ENCODE data around the gene GOLGA8S.
"Not testable (repeated sequence)": the region's sequence is repeated elsewhere in the genome, so short reads cannot be mapped to it uniquely, and the experiment has no call there.

GOLGA8S gene, protein sequence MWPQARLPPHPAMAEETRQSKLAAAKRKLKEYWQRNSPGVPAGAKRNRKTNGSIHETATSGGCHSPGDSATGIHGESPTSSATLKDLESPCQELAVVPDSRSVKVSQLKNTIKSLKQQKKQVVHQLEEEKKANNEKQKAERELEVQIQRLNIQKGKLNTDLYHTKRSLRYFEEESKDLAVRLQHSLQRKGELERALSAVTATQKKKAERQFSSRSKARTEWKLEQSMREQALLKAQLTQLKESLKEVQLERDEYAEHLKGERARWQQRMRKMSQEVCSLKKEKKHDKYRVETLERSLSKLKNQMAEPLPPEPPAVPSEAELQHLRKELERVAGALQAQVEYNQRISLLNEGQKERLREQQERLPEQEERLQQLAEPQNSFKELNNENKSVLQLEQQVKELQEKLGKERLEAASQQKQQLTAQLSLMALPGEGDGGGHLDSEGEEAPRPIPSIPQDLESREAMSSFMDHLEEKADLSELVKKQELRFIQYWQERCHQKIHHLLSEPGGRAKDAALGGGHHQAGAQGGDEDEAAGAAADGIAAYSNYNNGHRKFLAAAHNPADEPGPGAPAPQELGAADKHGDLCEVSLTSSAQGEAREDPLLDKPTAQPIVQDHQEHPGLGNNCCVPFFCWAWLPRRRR

GRCh38 chr15:23354448-23354847, at the start of gene GOLGA8S:
GOLGA8S (plus strand) TSS chr15:23354748; CDS start chr15:23354810, 62 bp downstream.
- not testable (repeated sequence) for DNase-seq (ENCODE audit: low read depth in 2 of 2)

DNA sequence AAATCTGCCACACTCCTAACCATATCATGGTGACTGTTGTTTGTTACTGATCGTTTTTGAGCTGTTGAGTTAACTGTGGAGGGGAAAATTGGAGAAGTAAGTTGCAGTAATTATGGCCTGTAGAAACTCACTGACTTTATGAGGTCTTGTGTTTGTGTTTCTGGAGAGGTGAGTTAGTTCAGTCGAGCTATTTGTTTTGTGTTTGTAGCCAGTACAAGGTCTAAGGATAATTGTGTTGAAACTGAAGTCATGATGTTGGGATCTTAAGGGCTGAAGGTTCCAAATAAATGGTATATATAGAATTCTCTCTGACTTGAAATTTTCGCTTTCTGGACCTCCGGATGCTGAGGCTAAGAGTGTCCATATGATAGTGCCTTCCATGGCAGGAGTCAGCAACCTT, 49.7 kb upstream of the GOLGA8S start:
- DNase-seq (ENCODE audit: low read depth in 2 of 2): not testable (repeated sequence)

DNA sequence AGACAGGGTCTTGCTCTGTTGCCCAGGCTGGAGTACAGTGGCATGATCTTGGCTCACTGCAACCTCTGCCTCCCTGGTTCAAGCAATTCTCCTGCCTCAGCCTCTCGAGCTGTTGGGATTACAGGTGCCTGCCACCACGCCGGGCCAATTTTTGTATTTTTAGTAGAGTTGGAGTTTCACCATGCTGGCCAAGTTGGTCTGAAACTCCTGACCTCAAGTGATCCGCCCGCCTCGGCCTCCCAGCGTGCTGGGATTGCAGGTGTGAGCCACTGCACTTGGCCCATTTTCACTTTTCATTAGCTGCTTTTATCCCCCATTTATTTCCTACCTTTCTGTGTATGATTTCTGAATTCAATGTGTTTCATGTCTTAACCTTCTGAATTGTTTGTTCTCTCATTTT, 48.6 kb upstream of the GOLGA8S start:
- DNase-seq (ENCODE audit: low read depth in 2 of 2): not testable (repeated sequence)

GRCh38 chr15:23311233-23311632, 43.3 kb upstream of the GOLGA8S start:
- DNase-seq (ENCODE audit: low read depth in 2 of 2): not testable (repeated sequence)

DNA sequence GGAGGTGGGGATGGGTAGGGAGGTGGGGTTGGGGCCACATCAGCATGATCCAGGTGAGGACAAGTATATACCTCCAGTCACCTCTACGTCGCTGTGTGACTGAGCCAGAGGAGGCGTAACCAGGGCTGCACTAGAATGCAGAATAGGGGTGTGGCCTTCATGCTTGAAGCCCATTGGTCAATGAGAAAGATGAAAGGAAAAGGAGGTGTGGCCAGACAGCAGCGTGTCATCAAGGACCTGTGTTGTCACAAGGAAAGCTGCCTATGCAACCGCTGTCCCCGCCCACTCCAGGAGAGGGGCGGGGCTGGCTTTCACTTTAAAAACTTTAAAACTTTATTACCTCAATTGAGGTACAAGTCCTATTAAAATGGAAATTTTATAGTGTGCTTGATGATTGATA, 20.5 kb upstream of the GOLGA8S start, which contains the start of gene GOLGA6L26:
Gene GOLGA6L26, minus strand, starts transcription at position 101 of the 400 bp plus-strand sequence. Its CDS starts 61 bp downstream, at position 40.
- DNase-seq (ENCODE audit: low read depth in 2 of 2): not testable (repeated sequence)

- DNase-seq (ENCODE audit: low read depth in 2 of 2): not testable (repeated sequence)
These were observed 8.1 kb downstream of the GOLGA8S start for GRCh38 chr15:23362622-23363021.

- DNase-seq (ENCODE audit: low read depth in 2 of 2): not testable (repeated sequence)
These were observed 9.7 kb downstream of the GOLGA8S start for GRCh38 chr15:23364261-23364660.

GRCh38 chr15:23370578-23370977, 16.0 kb downstream of the GOLGA8S start:
- DNase-seq (ENCODE audit: low read depth in 2 of 2): no peak

DNA sequence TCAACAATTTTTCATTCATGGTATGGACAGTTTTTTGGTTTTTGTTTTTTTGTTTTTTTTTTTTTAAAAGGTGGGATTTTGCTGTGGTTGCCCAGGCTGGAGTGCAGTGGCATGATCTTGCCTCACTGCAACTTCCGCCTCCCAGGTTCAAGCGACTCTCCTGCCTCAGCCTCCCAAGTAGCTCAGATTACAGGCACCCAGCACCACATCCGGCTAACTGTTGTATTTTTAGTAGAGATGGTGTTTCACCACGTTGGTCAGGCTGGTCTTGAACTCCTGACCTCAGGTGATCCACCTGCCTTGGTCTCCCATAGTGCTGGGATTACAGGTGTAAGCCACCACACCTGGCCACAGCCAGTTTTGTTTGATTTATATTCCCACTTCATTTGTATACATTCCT, 16.6 kb downstream of the GOLGA8S start:
- DNase-seq (ENCODE audit: low read depth in 2 of 2): not testable (repeated sequence)

DNA sequence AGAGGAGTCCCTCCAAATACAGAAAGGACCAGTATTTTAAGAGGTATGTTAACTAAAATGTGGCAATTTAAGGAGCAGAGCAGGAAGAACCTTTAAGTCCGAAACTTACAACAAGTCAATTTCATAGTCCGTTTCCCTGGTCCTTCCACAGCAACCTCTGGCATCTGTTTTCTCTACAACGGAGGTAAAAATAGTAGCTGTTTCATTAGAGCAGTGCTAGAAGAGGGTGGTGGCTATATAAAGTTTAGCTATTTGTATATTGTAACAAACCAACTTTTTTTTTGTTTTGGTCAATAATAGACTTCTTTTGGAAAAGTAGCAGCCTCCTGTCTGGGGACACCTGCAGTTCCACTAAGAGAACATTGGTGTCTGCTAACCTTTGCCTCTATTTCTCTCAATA, 17.3 kb downstream of the GOLGA8S start:
- not testable (repeated sequence) for DNase-seq (ENCODE audit: low read depth in 2 of 2)

- DNase-seq (ENCODE audit: low read depth in 2 of 2): no peak
These were observed 17.7 kb downstream of the GOLGA8S start for GRCh38 chr15:23372284-23372683.

DNA sequence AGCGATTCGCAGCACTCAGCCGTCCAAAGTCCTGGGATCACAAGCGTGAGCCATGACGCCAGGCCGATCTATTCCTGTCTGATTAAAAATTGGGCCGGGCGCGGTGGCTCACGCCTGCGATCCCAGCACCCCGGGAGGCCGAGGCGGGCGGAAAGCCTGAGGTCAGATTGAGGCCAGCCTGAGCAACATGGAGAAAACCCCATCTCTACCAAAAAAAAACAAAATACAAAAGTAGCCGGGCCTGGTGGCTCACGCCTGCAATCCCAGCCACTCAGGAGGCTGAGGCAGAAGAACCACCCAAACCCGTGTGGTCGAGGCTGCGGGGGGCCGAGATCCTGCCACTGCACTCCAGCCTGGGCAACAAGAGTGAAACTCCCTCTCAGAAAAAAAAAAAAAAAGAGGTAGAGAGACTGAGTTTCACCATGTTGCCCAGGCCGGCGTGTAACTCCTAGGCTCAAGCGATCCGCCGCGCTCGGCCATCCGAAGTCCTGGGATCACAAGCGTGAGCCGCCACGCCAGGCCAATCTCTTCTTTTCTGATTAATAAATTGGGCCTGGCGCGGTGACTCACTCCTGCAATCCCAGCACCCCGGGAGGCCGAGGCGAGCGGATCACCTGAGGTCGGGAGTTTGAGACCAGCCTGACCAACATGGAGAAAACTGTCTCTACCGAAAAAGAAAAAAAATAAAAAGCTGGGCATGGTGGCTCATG, 18.5 kb downstream of the GOLGA8S start:
- not testable (repeated sequence) for DNase-seq (ENCODE audit: low read depth in 2 of 2)

DNA sequence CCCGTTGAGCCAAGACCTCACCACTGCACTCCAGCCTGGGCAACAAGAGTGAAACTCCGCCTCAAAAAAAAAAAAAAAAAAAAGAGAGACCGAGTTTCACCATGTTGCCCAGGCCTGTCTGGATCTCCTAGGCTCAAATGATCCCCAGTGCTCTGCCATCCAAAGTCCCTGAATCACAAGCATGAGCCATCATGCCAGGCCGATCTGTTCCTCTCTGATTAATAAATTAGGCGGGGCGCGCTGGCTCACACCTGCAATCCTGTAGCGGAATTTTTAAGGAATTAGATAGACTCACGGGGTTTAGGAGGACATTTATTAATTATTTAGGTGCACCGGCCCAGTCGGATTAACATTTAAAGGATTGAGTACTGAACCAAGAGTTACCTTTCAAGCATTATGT, 19.7 kb downstream of the GOLGA8S start:
- DNase-seq (ENCODE audit: low read depth in 2 of 2): not testable (repeated sequence)

GRCh38 chr15:23378946-23379345, 24.4 kb downstream of the GOLGA8S start:
- not testable (repeated sequence) for DNase-seq (ENCODE audit: low read depth in 2 of 2)

DNA sequence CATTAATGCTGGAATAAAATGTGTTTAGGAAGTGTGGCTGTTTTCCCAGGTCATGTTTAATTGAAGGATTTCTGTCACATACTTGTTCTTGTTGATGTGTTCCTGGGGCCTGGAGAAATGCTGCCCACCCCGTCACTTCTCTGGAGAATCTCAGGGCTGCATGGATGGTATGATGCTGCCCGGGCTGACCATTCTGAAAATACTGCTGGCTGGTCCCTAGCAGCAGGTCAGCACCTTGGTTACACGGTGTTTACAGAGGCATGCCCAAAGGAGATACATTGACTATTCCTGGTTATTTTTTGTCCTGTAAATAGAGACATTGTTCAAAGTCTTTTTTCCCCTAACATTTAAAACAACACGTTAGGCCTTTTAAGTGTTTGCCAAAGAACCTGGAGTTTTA, 26.2 kb downstream of the GOLGA8S start:
- DNase-seq (ENCODE audit: low read depth in 2 of 2): not testable (repeated sequence)

GRCh38 chr15:23381192-23381591, 26.6 kb downstream of the GOLGA8S start:
- DNase-seq (ENCODE audit: low read depth in 2 of 2): not testable (repeated sequence)

DNA sequence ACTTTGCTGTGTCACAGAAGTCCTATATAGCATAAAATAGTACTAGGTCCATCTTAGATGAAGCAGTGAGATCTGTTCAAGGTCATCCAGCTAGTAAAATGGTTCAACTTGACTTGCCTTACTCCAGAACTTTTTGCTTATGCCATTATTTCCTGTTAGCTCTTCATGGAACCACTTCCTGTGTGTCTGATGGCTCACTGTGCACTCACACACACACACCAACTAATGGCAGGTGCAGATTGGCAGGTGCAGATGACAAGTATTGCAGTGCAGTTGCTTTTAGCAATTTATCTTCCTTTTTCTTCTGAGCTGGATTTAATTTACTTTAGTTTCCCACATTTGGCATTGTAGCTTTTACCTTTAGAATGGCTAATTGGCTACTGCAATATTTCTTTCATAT, 29.8 kb downstream of the GOLGA8S start:
- no peak for DNase-seq (ENCODE audit: low read depth in 2 of 2)

GRCh38 chr15:23385886-23386430, 31.4 kb downstream of the GOLGA8S start:
- no peak for DNase-seq (ENCODE audit: low read depth in 2 of 2)

DNA sequence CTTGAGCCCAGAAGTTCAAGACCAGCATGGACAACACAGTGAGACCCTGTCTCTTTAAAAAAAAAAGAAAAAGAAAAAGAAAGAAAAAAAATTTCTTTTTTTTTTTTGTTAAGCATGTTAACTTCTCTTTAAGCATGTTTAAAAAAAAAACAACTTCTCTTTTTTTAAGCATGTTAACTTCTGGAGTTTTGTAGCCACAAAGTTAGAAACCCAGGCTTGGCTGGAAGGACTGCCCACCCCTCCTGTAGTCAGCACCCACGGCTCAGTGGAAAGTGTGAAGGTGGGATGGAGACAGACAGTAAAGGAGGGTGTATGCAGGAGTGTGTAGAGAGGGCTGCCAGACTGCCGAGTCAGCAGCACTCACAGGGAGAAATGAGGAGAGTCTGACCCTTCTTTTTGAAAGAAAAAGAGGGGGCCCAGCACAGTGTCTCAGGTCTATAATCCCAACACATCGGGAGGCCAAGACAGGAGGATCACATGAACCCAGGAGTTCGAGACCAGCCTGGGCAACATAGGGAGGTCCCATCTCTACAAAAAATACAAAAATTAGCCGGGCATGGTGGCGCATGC, 33.2 kb downstream of the GOLGA8S start:
- no peak for DNase-seq (ENCODE audit: low read depth in 2 of 2)

DNA sequence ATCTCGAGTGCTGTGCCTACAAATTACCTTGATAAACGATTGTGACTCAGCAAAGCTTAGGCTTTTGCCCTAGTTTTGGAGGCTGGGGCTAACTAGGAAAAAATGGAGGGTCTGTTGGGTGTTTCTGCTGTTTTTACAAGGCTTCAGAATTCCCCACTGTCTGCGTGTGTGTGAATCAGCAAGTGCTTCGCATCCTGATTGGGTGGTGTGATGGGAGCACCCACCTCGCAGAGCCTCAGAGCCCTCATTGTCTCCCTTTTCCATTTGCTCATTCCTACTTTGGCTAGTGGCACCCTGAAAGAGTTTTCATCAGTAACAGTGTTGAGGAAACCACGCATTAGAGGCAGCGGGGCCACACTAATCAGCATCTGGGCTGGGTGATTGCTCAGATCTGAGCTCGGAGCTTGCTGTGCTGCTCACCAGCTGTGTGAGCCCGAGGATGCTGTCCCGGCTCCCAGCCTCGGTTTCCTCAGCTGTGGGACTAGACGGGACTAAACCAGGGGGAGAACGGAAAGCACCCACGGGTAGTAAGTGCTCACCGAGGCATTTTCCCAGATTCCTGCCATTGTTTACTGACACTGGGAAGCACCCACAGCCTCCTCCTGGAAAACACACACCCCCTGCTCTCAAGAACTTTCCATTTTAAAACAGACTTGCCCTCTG, 40.6 kb downstream of the GOLGA8S start:
- no peak for DNase-seq (ENCODE audit: low read depth in 2 of 2)

DNA sequence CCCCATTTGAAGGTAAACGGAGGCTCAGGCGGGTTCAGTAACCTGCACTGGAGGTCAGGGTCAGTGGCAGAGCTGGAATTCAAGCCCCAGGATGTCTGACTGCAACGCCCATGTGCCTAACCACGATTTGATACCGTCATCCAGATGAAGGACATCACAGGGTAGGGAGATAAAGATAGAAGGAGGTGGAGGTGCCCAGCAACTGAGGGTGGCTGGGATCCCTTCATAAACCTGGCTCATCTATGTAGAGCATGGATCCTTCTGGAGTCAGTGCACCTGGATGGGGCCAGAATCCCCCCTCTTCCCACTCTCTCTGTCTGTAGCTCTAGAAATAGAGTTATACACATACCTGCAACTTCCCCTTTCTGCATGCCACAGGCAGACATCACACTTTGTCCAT, 41.3 kb downstream of the GOLGA8S start:
- DNase-seq (ENCODE audit: low read depth in 2 of 2): no peak

Measured in fibroblast of skin of left biceps (primary cell).